Neural crest cell (in vitro differentiated cells): Measurements from ENCODE around the gene ARPC5. TPM values are rescaled to one million over a fixed set of nuclear protein-coding genes. Genes with fewer than 3 reads are reported as not detected.

ENCODE experiments used
- DNase-seq: peaks from one replicate; pipeline ENCODE4 v3.0.0; 2021; ENCODE audit warnings: low read depth, mixed read lengths, low spot score
- H3K27ac Mint-ChIP-seq: one replicate; pipeline ENCODE4 v1.8.0; 2021; ENCODE audit warnings: mild to moderate bottlenecking, mixed read lengths; ENCODE audit not compliant: unreplicated experiment
- H3K27me3 Mint-ChIP-seq: 2 replicates; pipeline ENCODE4 v1.8.0; 2021; ENCODE audit warnings: low read depth, mild to moderate bottlenecking, mixed read lengths
- H3K36me3 Mint-ChIP-seq: 2 replicates; pipeline ENCODE4 v1.8.0; 2021; ENCODE audit warnings: low read depth, mild to moderate bottlenecking, mixed read lengths
- H3K4me1 Mint-ChIP-seq: 2 replicates; pipeline ENCODE4 v1.8.0; 2021; ENCODE audit warnings: mixed read lengths
- H3K4me3 Mint-ChIP-seq: one replicate; pipeline ENCODE4 v1.8.0; 2021; ENCODE audit warnings: mild to moderate bottlenecking, mixed read lengths
- H3K9me3 Mint-ChIP-seq: 2 replicates; pipeline ENCODE4 v1.8.0; 2021; ENCODE audit warnings: mixed read lengths
- CTCF ChIP-seq: fragments of 200-600 bp; sonication (generic); conservative IDR thresholded peaks from 2 replicates; pipeline ENCODE4 v1.5.0; 2021; ENCODE audit warnings: antibody characterized with exemption, mild to moderate bottlenecking
- total RNA-seq: library from RNA; stranded (reverse); gene quantifications from 2 replicates; pipeline ENCODE4 v1.2.1, GENCODE V29; 2021

Gene ARPC5
- total RNA-seq, 1 donor from 2014 or later = 87.0 TPM

GRCh38 chr1:183597656-183598347, 37.8 kb downstream of the ARPC5 start:
- Mint-ChIP-seq H3K27me3 (no peaks in the 10 kb centered on the region), H3K27ac (no peak overlapping the region), H3K4me1 (peaks cover 22% of the 10 kb centered on the region), H3K36me3 (no peaks in the 10 kb centered on the region), H3K4me3 (no peak overlapping the region), H3K9me3 (no peaks in the 10 kb centered on the region)
- DNase-seq = no peak
- TF ChIP-seq CTCF = no peak

GRCh38 chr1:183596500-183596899, 39.1 kb downstream of the ARPC5 start:
- Mint-ChIP-seq H3K36me3 (no peaks in the 10 kb centered on the region), H3K9me3 (no peaks in the 10 kb centered on the region)

GRCh38 chr1:183595537-183595936, 40.0 kb downstream of the ARPC5 start:
- no peak for TF ChIP-seq CTCF
- H3K4me1 Mint-ChIP-seq = peaks cover 22% of the 10 kb centered on the region
- no peaks in the 10 kb centered on the region for H3K27me3 Mint-ChIP-seq
- H3K36me3 Mint-ChIP-seq = no peaks in the 10 kb centered on the region
- no peak for DNase-seq
- no peaks in the 10 kb centered on the region for H3K9me3 Mint-ChIP-seq
- H3K27ac Mint-ChIP-seq = no peak overlapping the region
- no peak overlapping the region for H3K4me3 Mint-ChIP-seq

More at GRCh38 chr1:183596500-183596899, 39.1 kb downstream of the ARPC5 start:
- no peak for TF ChIP-seq CTCF
- Mint-ChIP-seq H3K27ac (no peak overlapping the region), H3K27me3 (no peaks in the 10 kb centered on the region), H3K4me1 (peaks cover 22% of the 10 kb centered on the region), H3K4me3 (no peak overlapping the region)
- DNase-seq = no peak

- no peak for DNase-seq
- Mint-ChIP-seq H3K4me1 (peaks cover 28% of the 10 kb centered on the region), H3K27me3 (no peaks in the 10 kb centered on the region), H3K27ac (no peak overlapping the region), H3K4me3 (no peak overlapping the region), H3K9me3 (no peaks in the 10 kb centered on the region), H3K36me3 (no peaks in the 10 kb centered on the region)
- no peak for TF ChIP-seq CTCF
These were observed 42.2 kb downstream of the ARPC5 start for GRCh38 chr1:183593356-183593755.

GRCh38 chr1:183592733-183593132, 42.9 kb downstream of the ARPC5 start:
- DNase-seq = no peak
- H3K36me3 Mint-ChIP-seq = no peaks in the 10 kb centered on the region
- H3K27me3 Mint-ChIP-seq = no peaks in the 10 kb centered on the region
- H3K4me1 Mint-ChIP-seq = peaks cover 22% of the 10 kb centered on the region
- H3K4me3 Mint-ChIP-seq = no peak overlapping the region
- no peak overlapping the region for H3K27ac Mint-ChIP-seq
- no peaks in the 10 kb centered on the region for H3K9me3 Mint-ChIP-seq
- TF ChIP-seq CTCF = no peak
